ENCODE data around the gene BHMT.
A peak's percentile ranks its signal among the peaks of the same experiment; 100 is the strongest.
"Not testable (repeated sequence)": the region's sequence is repeated elsewhere in the genome, so short reads cannot be mapped to it uniquely, and the experiment has no call there.

The BHMT gene

GRCh38 chr5:79111960-79112702 lies 522 bp downstream of the BHMT start:
- no peak for DNase-seq (ENCODE audit: low spot score)

- no peak for DNase-seq (ENCODE audit: low spot score)
These were observed 1.1 kb downstream of the BHMT start for GRCh38 chr5:79112703-79113058.

- DNase-seq (ENCODE audit: low spot score) = no peak
These were observed 7.9 kb downstream of the BHMT start for GRCh38 chr5:79119486-79119885.

GRCh38 chr5:79120221-79120620 lies 8.6 kb downstream of the BHMT start:
- DNase-seq (ENCODE audit: low spot score) = no peak

- DNase-seq (ENCODE audit: low spot score) = no peak
These were observed 11.4 kb downstream of the BHMT start for GRCh38 chr5:79122973-79123372.

- no peak for DNase-seq (ENCODE audit: low spot score)
These were observed 13.0 kb downstream of the BHMT start for GRCh38 chr5:79124607-79125006.

GRCh38 chr5:79130781-79131180 lies 19.2 kb downstream of the BHMT start:
- no peak for DNase-seq (ENCODE audit: low spot score)

- DNase-seq (ENCODE audit: low spot score) = no peak
These were observed 21.6 kb downstream of the BHMT start for GRCh38 chr5:79133121-79133656.

- peak; percentile 75 for DNase-seq (ENCODE audit: low spot score)
These were observed 22.2 kb downstream of the BHMT start for GRCh38 chr5:79133657-79134451.

GRCh38 chr5:79135790-79136553 lies 24.4 kb downstream of the BHMT start:
- DNase-seq (ENCODE audit: low spot score) = no peak

- DNase-seq (ENCODE audit: low spot score) = no peak
These were observed 25.0 kb downstream of the BHMT start for GRCh38 chr5:79136618-79137017.

- DNase-seq (ENCODE audit: low spot score) = no peak
These were observed 28.9 kb downstream of the BHMT start for GRCh38 chr5:79140553-79140952.

GRCh38 chr5:79143684-79144379 lies 32.2 kb downstream of the BHMT start:
- DNase-seq (ENCODE audit: low spot score) = no peak

GRCh38 chr5:79147076-79147475 lies 35.5 kb downstream of the BHMT start:
- DNase-seq (ENCODE audit: low spot score) = no peak

- DNase-seq (ENCODE audit: low spot score) = no peak
These were observed 37.8 kb downstream of the BHMT start for GRCh38 chr5:79149433-79149832.

GRCh38 chr5:79151942-79152671 lies 40.5 kb downstream of the BHMT start:
- no peak for DNase-seq (ENCODE audit: low spot score)

GRCh38 chr5:79157305-79157704 lies 45.7 kb downstream of the BHMT start:
- no peak for DNase-seq (ENCODE audit: low spot score)

GRCh38 chr5:79161647-79162046 lies 50.0 kb downstream of the BHMT start:
- not testable (repeated sequence) for DNase-seq (ENCODE audit: low spot score)

GRCh38 chr5:79168031-79168430 lies 56.4 kb downstream of the BHMT start:
- no peak for DNase-seq (ENCODE audit: low spot score)

- no peak for DNase-seq (ENCODE audit: low spot score)
These were observed 59.1 kb downstream of the BHMT start for GRCh38 chr5:79170661-79171060.

GRCh38 chr5:79171635-79172245 lies 60.1 kb downstream of the BHMT start:
- no peak for DNase-seq (ENCODE audit: low spot score)
